ENCODE data around the gene EGFR.
A peak's percentile ranks its signal among the peaks of the same experiment; 100 is the strongest.

Gene EGFR

DNA sequence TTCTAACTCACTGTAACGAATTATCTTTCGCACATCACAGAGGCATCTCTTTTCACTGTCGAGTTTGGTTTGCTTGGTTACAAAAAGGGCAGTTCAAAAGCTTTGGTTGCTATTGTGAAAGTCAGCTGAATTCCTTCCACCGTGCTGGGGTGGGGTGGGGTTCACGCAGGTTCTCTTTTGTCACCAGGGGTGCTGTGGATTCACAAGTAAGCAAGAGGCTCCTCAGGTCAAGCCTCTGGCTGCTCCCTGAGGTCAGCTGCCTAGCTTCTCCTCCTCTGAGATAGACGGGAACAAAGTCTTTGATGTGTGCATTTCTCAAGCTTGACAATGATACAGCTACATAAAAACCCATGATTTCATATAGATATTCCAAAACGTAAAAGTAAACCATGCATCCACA, 47.7 kb downstream of the EGFR start:
- Histone ChIP-seq H3K4me3 (no peak overlapping the region), H3K27ac (peak overlapping the region; percentile 51 to 86)
- TF ChIP-seq, protein P1, sequence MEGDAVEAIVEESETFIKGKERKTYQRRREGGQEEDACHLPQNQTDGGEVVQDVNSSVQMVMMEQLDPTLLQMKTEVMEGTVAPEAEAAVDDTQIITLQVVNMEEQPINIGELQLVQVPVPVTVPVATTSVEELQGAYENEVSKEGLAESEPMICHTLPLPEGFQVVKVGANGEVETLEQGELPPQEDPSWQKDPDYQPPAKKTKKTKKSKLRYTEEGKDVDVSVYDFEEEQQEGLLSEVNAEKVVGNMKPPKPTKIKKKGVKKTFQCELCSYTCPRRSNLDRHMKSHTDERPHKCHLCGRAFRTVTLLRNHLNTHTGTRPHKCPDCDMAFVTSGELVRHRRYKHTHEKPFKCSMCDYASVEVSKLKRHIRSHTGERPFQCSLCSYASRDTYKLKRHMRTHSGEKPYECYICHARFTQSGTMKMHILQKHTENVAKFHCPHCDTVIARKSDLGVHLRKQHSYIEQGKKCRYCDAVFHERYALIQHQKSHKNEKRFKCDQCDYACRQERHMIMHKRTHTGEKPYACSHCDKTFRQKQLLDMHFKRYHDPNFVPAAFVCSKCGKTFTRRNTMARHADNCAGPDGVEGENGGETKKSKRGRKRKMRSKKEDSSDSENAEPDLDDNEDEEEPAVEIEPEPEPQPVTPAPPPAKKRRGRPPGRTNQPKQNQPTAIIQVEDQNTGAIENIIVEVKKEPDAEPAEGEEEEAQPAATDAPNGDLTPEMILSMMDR (IDR thresholded peaks at IDR 0.05) = no peak
- no peak for DNase-seq (ENCODE audit: low spot score)

DNA sequence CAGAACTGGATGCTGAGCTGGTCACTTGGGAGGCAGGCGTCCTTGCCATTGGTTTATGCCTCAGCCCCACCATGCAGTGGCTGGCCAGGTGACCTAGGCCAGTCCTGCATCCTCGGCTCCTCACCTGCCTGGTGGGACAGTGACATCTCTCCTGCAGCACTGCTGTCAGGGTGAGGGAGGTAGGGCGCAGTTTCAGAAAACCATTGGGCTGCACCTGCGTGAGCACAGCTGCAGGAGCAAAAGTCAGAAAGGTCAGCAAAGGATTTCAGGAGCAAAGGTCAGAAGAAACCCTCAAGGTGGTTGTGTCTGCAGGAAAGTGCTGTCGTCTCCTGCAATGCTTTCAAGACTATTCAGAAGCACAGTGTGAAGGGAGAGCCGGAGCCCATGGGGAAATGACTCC, 48.1 kb downstream of the EGFR start:
- TF ChIP-seq, protein P1 (IDR thresholded peaks at IDR 0.05) = no peak
- Histone ChIP-seq H3K27ac (peak overlapping the region in 1 of 2 donors; percentile 86), H3K4me3 (no peak overlapping the region)
- DNase-seq (ENCODE audit: low spot score) = no peak

GRCh38 chr7:55067748-55068147, 48.9 kb downstream of the EGFR start:
- TF ChIP-seq, protein P1 (IDR thresholded peaks at IDR 0.05) = no peak
- no peak overlapping the region for H3K27ac ChIP-seq
- no peak overlapping the region for H3K4me3 ChIP-seq
- no peak for DNase-seq (ENCODE audit: low spot score)

DNA sequence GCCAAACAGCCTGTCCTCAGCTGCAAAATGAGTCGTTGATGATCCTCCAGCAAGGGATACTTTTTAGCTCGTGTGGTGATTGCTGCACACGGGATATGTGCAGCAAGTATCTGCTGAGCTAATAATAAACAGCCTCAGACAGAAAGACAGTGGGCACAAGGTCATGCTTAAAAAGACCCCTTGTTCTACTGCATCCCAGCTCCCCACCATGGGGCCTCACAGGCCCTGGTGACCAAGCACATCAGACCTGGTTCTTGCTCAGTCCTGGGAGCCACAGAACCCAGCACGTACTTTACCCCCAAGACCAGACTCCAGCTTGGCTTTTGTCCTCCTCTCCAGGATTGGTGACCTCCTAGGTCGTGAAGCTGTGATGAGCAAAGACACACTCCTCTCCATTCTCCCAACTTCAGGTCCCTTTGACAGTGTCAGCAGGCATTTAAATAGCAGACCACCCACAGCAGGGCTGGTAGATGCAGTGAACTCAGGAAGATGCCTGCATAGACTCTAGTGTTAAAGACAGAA, 50.5 kb downstream of the EGFR start:
- TF ChIP-seq, protein P1 (IDR thresholded peaks at IDR 0.05) = no peak

GRCh38 chr7:55070271-55070743, 51.5 kb downstream of the EGFR start:
- TF ChIP-seq, protein P1 (IDR thresholded peaks at IDR 0.05) = no peak
- Histone ChIP-seq H3K4me3 (no peak overlapping the region), H3K27ac (no peak overlapping the region)
- no peak for DNase-seq (ENCODE audit: low spot score)

More for the DNA sequence above, 50.5 kb downstream of the EGFR start:
- H3K27ac ChIP-seq = no peak overlapping the region
- DNase-seq (ENCODE audit: low spot score) = no peak
- no peak overlapping the region for H3K4me3 ChIP-seq

- peak overlapping the region in 1 of 2 donors; percentile 83 for H3K27ac ChIP-seq
- H3K4me3 ChIP-seq = no peak overlapping the region
- no peak for DNase-seq (ENCODE audit: low spot score)
- TF ChIP-seq, protein P1 (IDR thresholded peaks at IDR 0.05) = no peak
Measured at GRCh38 chr7:55070854-55071253, 52.0 kb downstream of the EGFR start.

GRCh38 chr7:55071411-55072175, 52.8 kb downstream of the EGFR start:
- TF ChIP-seq, protein P1 (IDR thresholded peaks at IDR 0.05) = no peak
- H3K27ac ChIP-seq = peak overlapping the region in 1 of 2 donors; percentile 83
- no peak for DNase-seq (ENCODE audit: low spot score)
- no peak overlapping the region for H3K4me3 ChIP-seq

Data from coronary artery (tissue), 2 donors.